HG03378 (cell line): ENCODE results near the gene NRG2.
A peak's percentile ranks its signal among the peaks of the same experiment; 100 is the strongest.

Source experiments
- ATAC-seq: cut with Tn5 transposase; IDR thresholded peaks from one replicate; pipeline ENCODE4 v1.9.1; 2021; ENCODE audit warnings: mild to moderate bottlenecking, moderate library complexity; ENCODE audit not compliant: unreplicated experiment

Gene NRG2

GRCh38 chr5:140013536-140013935 lies 29.6 kb downstream of the NRG2 start:
- ATAC-seq, result no peak

DNA sequence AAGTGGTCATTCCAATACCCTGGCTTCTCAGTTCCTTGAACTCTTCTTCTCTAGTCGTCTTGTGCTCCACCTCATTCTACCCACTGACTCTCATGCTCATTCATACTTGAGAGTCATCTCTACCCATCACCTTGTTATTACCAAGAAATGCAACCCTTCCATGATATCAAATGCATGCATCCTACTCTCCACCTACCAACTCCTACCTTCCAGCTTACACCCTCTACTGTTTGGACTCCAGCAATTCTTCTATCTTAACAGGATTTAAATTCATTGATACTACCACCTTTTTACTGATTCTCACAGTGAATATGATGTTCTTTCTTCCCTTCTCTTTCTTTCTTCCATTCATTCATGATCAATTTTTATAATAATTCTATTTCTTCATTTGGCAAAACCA lies 30.7 kb downstream of the NRG2 start:
- ATAC-seq, result no peak

DNA sequence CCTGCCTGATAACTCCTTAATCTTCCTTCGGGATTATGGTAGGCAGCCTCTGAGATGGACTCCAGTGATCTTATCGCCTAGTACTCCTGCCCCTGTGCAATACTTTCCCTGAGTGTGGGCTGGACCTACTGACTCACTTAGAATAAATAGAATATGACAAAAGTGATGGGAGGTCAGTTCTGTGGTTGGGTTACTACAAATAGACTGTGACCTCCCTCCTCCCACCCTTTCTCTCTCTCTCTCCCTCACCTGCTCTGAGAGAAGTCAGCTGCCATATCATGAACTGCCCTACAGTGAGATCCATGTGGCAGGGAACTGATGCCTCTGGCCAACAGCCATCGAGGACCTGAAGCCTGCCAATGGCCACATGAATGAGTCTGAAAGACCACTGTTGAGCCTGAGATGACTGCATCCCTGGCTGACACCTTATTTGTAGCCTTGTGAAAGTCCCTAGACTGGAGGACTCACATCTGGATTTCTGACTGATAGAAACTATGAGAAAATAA lies 31.7 kb downstream of the NRG2 start:
- ATAC-seq, result peak; percentile 86

DNA sequence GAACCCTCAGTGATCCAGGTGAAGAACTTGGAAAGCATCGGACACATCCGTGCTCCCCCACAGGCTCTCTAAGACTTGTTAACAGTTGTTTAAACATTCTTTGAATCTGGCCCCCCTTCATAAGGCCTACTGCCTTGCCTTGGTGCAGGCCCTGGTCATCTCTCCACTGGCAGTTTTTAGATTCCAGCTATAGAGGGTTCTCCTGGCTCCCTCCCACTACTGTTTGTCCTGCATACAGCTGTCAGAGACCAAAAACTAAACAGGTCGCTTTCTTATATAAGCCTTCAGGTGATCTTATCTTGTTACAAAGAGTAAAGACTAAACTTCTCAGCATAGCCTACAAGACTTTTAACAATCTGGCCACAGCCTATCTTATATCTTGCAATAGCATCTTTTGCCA lies 32.3 kb downstream of the NRG2 start:
- no peak for ATAC-seq

DNA sequence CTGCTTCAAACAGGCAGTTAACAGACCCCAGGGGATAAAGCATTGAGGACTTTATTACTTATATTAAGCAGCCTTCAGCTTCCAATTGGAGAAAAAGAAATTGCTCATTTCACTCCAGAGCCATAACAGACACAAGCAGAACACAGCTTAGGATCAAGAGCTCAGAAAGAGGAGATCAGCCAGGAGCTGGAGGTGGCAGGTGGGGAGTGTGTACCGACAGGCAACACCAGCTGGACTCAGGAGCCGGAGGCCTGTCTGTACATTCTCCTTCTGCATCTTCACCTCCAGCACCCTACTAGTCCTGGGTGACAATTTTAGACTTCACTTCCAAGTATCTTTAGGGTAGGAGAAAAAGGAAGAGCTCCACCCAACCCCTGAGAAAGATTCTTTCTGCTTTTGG lies 35.8 kb downstream of the NRG2 start:
- no peak for ATAC-seq

DNA sequence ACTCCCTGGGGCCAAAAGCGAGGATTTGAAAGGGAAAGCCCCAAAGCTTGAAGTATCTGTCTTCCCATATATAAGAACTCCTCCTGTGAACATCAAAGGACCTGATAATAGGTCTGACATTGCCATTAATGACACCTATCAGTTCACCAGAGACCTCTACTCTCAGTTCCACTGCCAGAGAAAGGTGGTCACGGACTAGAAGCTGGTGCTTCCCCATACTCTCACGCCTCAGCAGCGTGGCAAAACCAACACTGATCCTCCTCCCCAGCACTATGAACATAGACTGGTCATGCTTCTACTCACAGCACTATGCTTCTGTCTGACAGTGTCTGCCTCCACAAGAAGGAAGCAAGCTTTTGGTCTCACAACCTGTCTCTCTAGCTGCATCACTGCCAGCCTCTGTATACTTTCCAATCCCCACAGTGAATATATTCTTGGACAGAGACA lies 37.9 kb downstream of the NRG2 start:
- ATAC-seq, result peak; percentile 95

DNA sequence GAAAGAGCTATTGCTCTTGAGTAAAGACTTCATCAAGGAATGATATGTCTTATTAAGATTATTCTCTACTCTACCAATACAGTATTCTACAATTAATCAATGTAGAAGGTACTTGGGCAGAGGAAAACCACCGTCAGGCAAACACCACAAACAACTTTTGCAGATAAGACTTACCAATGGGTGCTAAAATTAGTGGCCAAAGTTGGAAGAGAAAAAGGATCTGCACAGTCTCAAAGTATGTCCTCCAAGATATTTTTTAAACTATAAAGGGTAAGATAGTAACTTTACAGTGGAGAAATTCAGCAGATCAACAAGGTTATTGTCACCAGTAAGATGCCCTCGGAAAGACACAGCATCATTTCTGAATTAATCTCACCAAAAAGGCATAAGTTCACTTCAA lies 38.9 kb downstream of the NRG2 start:
- ATAC-seq, result no peak

DNA sequence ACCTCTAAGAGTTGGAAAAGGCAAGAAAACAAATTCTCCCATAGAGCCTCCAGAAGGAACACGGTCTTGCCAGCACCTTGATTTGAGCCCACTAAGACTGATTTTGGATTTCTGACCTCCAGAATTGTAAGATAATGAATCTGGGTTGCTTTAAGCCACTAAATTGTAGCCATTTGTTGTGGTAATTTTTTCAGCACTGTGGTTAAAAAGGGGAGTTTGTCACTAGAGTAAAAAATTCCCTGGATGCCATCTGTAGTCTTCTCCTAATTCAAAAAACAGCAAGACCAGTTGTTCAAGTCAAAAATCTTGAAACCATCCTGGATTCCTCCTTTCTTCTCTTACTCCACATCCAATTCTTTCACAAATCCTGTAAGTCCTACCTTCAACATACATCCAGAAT lies 39.6 kb downstream of the NRG2 start:
- ATAC-seq, result no peak

- no peak for ATAC-seq
Observed at GRCh38 chr5:140000332-140000731, 42.8 kb downstream of the NRG2 start.

- ATAC-seq, result no peak
Observed at GRCh38 chr5:139998837-139999236, 44.3 kb downstream of the NRG2 start.

DNA sequence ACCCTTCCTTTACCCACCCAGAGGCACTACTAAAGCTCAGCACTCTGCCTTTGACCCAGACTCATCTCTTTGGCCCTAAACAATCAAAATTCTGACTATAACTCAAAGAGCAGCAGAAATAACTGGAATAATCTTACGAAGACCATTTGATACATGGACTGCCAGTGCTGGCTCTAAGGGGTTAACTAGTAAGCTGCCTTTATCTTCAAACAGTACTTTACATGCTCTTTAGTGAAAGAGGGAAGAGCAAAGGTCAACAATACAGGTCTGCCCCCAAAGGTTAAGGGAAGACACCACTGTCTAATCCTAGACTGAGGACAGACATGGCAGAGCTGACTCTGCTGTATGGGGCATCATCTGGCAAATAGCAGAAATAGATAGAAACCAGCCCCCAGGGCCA lies 45.8 kb downstream of the NRG2 start:
- ATAC-seq, result no peak

DNA sequence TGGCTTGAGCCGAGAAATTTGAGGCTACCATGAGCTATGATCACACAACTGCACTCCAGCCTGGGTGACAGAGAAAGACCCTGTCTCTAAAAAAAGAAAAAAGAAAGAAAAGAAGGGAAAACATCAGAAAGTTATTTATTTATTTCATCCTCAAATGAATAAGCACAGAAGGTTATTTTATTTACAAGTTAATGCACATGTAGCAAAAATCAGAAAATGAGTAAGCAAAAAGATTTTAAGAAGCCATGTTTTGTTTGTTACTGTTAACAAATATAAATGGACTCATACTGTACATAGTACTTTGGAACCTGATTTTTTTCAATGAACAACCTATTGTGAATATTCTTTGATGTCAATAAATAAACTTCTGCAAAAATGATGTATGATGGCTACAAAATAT lies 47.2 kb downstream of the NRG2 start:
- no peak for ATAC-seq

GRCh38 chr5:139994234-139994633 lies 48.9 kb downstream of the NRG2 start:
- no peak for ATAC-seq

DNA sequence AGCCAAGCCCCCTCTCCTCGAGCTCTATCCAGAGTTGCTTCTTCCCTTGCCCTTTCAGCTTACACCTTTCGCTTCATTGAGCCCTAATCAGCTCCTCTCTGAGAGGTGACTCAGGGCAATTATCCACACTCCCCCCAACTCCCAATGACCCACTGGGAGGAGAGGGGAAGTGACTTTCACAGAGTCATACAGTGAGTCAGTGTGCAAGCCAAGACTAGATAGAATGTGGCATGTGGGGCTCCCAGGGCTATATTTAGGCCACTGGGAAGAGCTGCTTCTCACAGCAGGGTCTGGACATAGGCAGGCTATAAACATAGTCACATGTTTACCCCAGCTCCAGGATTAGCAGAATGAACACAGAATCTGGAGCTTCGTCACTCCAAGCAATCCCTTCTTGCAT lies 57.4 kb downstream of the NRG2 start:
- no peak for ATAC-seq

DNA sequence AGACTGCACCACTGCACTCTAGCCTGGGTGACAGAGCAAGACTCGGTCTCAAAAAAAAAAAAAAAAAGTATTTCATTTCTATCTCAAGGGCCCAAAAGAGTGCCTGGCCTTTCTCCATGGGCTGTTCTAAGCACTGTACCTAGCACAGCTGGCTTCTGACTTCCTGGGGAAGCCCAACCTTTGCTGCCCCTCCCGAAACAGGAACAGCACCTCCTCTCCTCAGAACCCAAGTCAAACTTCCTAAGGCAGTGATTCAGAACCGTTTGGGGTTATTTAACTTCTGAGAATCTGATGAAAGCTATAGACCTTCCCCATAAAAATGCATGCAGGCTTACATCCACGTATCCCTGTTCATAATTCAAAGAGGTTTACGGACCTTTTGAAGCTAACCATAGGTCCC lies 57.8 kb downstream of the NRG2 start:
- no peak for ATAC-seq

- no peak for ATAC-seq
Observed at GRCh38 chr5:139984816-139985215, 58.3 kb downstream of the NRG2 start.

DNA sequence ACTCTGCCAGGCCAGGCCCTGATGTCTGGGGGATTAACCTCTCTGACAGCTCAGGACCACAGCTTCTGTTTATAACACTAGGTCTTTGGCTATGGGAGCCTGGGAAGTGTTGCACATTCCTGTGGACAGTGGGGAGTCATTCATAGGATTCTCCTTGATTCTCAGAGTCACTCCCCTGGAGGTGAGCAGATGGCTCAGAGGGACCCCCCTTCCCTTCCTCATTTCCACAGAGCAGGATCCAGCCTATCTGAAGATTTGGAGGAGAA lies 60.2 kb downstream of the NRG2 start:
- no peak for ATAC-seq

- ATAC-seq, result no peak
Observed at GRCh38 chr5:139982157-139982974, 60.7 kb downstream of the NRG2 start.

DNA sequence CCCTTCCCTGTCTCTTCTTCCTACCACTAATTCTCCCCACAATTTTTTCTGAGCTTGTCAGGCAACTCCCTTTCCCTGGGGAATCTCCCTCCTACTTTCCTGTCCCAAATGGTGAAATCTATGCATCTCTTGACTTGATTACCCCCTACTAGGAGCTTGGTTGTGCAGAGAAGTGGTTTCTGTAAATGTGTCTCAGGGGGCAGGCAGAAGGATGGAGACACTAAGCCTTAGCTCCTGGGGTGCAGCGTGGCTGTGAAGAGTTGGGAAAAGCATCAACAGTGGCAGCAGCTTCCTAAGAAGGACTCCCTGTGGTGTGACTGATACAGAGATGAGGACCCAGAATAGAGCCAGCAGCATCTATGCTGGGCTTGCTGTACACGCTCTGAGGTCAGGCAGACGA lies 62.3 kb downstream of the NRG2 start:
- ATAC-seq, result no peak

- ATAC-seq, result no peak
Observed at GRCh38 chr5:139979943-139980342, 63.2 kb downstream of the NRG2 start.

DNA sequence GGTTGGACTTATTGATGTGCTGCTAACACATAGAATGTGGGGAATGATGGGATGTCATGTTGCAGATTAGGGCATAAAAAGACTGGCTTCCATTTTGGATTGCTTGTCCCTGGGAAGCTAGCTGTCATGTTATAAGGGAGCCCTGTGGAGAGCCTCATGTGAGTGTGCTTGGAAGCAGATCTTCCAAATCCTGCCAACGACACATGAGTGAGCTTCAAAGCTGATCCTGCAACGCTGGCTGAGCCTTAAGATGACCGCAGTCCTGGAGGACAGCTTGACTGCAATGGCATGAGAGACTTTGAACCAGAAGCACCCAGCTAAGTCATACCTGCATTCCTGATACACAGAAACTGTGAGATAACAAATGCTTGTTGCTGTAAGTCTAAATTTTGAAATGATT lies 63.6 kb downstream of the NRG2 start:
- ATAC-seq, result no peak

- ATAC-seq, result no peak
Observed at GRCh38 chr5:139976703-139977102, 66.4 kb downstream of the NRG2 start.

GRCh38 chr5:139975942-139976341 lies 67.2 kb downstream of the NRG2 start:
- no peak for ATAC-seq
